HepG2 (cell line): ENCODE measurements around the gene TTLL1. TPM values are rescaled to one million over a fixed set of nuclear protein-coding genes. Genes with fewer than 3 reads are reported as not detected.

ENCODE experiments used
- CENPX ChIP-seq: sonication (generic); formaldehyde crosslinking; IDR thresholded peaks from 2 replicates; pipeline ENCODE4 v1.9.0; 2021; ENCODE audit warnings: mild to moderate bottlenecking, missing genetic modification reagents, moderate library complexity
- CREB3 ChIP-seq: sonication (generic); formaldehyde crosslinking; IDR thresholded peaks from 2 replicates; pipeline ENCODE4 v1.5.0; 2020; ENCODE audit warnings: missing genetic modification reagents
- ERF ChIP-seq: IDR thresholded peaks from 2 replicates; pipeline ENCODE4 v1.6.1; 2018; ENCODE audit warnings: missing biosample characterization, missing genetic modification reagents
- ESRRA ChIP-seq: sonication (generic); formaldehyde crosslinking; IDR thresholded peaks from 2 replicates; pipeline ENCODE4 v1.5.1; 2020; ENCODE audit warnings: mild to moderate bottlenecking, low read depth, missing genetic modification reagents
- HNRNPUL1 ChIP-seq: fragments of 200-400 bp; formaldehyde crosslinking; IDR thresholded peaks from 2 replicates; pipeline ENCODE4 v1.6.1; 2017; ENCODE audit warnings: low read depth, mild to moderate bottlenecking, low read length, moderate library complexity
- HOXD1 ChIP-seq: sonication (generic); formaldehyde crosslinking; IDR thresholded peaks from 2 replicates; pipeline ENCODE4 v1.5.0; 2020; ENCODE audit warnings: missing genetic modification reagents
- PHB2 ChIP-seq: fragments of 450-650 bp; IDR thresholded peaks from 2 replicates; pipeline ENCODE4 v1.6.1; 2018; ENCODE audit not compliant: partially characterized antibody
- PHF8 ChIP-seq: sonication (generic); formaldehyde crosslinking; IDR thresholded peaks from 2 replicates; pipeline ENCODE4 v1.5.0; 2020; ENCODE audit warnings: missing genetic modification reagents
- RBM39 ChIP-seq: fragments of 200-400 bp; formaldehyde crosslinking; IDR thresholded peaks from one replicate; pipeline ENCODE4 v1.6.1; 2018; ENCODE audit warnings: antibody characterized with exemption, mild to moderate bottlenecking, low read depth, low read length; ENCODE audit not compliant: poor library complexity, severe bottlenecking
- SIN3A ChIP-seq: IDR thresholded peaks from 2 replicates; pipeline ENCODE4 v1.6.1; 2011; ENCODE audit warnings: low read depth, mild to moderate bottlenecking, control low read depth, low read length, borderline replicate concordance
- SIN3B ChIP-seq: fragments of 150-350 bp; IDR thresholded peaks from 2 replicates; pipeline ENCODE4 v1.6.1; 2014; ENCODE audit warnings: low read length
- ZFP62 ChIP-seq: sonication (generic); formaldehyde crosslinking; IDR thresholded peaks from 2 replicates; pipeline ENCODE4 v1.4.0; 2020; ENCODE audit warnings: missing genetic modification reagents
- ZNF160 ChIP-seq: sonication (generic); formaldehyde crosslinking; IDR thresholded peaks from 2 replicates; pipeline ENCODE4 v1.8.0; 2022; ENCODE audit warnings: mild to moderate bottlenecking, inconsistent platforms, missing genetic modification reagents
- ZNF614 ChIP-seq: IDR thresholded peaks from 2 replicates; pipeline ENCODE4 v1.6.1; 2018; ENCODE audit warnings: missing biosample characterization, missing genetic modification reagents, inconsistent platforms, borderline replicate concordance
- ZNF891 ChIP-seq: sonication (generic); formaldehyde crosslinking; IDR thresholded peaks from 2 replicates; pipeline ENCODE4 v1.5.0; 2020; ENCODE audit warnings: mild to moderate bottlenecking, missing genetic modification reagents
- polyA plus RNA-seq, 8 experiments: library from polyadenylated mRNA; depleted of rRNA in 3 of 8; stranded (reverse) in 7 of 8; unstranded in 1 of 8; fragments of >200 nt; fragmentation: Illumina TruSeq in 4 of 8; extraction: Trizol in 4 of 8; gene quantifications; 2 replicates each; pipeline versions ENCODE4 v1.2.1 to v1.2.3, GENCODE V29; 2011 to 2016; ENCODE audit warnings: low read depth in 4 of 8, missing spikeins in 1 of 8, mixed read lengths in 1 of 8; ENCODE audit not compliant: insufficient read depth in 1 of 8
- total RNA-seq, 5 experiments: library from RNA; depleted of rRNA; stranded (reverse); fragments of >200 nt; fragmentation: Illumina TruSeq; extraction: Trizol; gene quantifications; 2 replicates each; pipeline ENCODE4 v1.2.3, GENCODE V29; 2016; ENCODE audit warnings: low read depth in 1 of 5
- TF ChIP-seq, protein P1 (sequence below): sonication (generic); IDR thresholded peaks from 2 replicates; pipeline ENCODE4 v1.6.1; 2016; ENCODE audit warnings: low read depth, borderline replicate concordance
- TF ChIP-seq, protein P2 (sequence below): sonication (generic); formaldehyde crosslinking; IDR thresholded peaks from 2 replicates; pipeline ENCODE4 v1.5.0; 2020; ENCODE audit warnings: mild to moderate bottlenecking, missing genetic modification reagents, moderate library complexity

Gene TTLL1
- total and polyA plus RNA-seq, 2 of the 13 experiments (the other 11 are each of a cell fraction or from before 2014, with no cell fraction given), result 1.6 to 5.3 TPM

GRCh38 chr22:43090130-43090789, 1.1 kb upstream of the TTLL1 start (continued):
- TF ChIP-seq PHB2 (no peak), SIN3B (no peak), HNRNPUL1 (no peak), PHF8 (no peak), ERF (CRISPR knock-in tag) (peak; percentile 55; the same call in 1 of the 2 replicates), ESRRA (no peak), SIN3A (no peak), CREB3 (CRISPR knock-in tag) (no peak), CENPX (CRISPR knock-in tag) (no peak), ZNF891 (CRISPR knock-in tag) (no peak), ZFP62 (CRISPR knock-in tag) (no peak), RBM39 (no peak), ZNF614 (CRISPR knock-in tag) (peak; percentile 45; the same call in 1 of the 2 replicates), HOXD1 (CRISPR knock-in tag) (no peak), ZNF160 (CRISPR knock-in tag) (no peak)
- TF ChIP-seq, protein P1, sequence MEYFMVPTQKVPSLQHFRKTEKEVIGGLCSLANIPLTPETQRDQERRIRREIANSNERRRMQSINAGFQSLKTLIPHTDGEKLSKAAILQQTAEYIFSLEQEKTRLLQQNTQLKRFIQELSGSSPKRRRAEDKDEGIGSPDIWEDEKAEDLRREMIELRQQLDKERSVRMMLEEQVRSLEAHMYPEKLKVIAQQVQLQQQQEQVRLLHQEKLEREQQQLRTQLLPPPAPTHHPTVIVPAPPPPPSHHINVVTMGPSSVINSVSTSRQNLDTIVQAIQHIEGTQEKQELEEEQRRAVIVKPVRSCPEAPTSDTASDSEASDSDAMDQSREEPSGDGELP, result 0 out of 2 replicates have a peak, but pooled peaks have one; percentile 11
- TF ChIP-seq, protein P2, sequence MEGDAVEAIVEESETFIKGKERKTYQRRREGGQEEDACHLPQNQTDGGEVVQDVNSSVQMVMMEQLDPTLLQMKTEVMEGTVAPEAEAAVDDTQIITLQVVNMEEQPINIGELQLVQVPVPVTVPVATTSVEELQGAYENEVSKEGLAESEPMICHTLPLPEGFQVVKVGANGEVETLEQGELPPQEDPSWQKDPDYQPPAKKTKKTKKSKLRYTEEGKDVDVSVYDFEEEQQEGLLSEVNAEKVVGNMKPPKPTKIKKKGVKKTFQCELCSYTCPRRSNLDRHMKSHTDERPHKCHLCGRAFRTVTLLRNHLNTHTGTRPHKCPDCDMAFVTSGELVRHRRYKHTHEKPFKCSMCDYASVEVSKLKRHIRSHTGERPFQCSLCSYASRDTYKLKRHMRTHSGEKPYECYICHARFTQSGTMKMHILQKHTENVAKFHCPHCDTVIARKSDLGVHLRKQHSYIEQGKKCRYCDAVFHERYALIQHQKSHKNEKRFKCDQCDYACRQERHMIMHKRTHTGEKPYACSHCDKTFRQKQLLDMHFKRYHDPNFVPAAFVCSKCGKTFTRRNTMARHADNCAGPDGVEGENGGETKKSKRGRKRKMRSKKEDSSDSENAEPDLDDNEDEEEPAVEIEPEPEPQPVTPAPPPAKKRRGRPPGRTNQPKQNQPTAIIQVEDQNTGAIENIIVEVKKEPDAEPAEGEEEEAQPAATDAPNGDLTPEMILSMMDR, result peak; percentile 89
